Sigmoid colon (tissue), 3 donors: ENCODE measurements around the gene TJP3.

Source experiments
- CTCF ChIP-seq, 4 experiments: fragments of 450-650 bp in 3 of 4; fragments of 200-600 bp in 1 of 4; IDR thresholded peaks; one replicate each; pipeline ENCODE4 v1.5.1; 2016 to 2019; ENCODE audit warnings: antibody characterized with exemption in 4 of 4, mild to moderate bottlenecking in 3 of 4, moderate library complexity in 2 of 4
- POLR2A ChIP-seq, 2 donors: fragments of 450-650 bp; IDR thresholded peaks; one replicate each; pipeline ENCODE4 v1.6.1; 2016; ENCODE audit warnings: antibody characterized with exemption in 2 of 2, mild to moderate bottlenecking in 2 of 2, moderate library complexity in 2 of 2

- TF ChIP-seq CTCF (IDR thresholded peaks at IDR 0.05): no peak
- TF ChIP-seq POLR2A (IDR thresholded peaks at IDR 0.05): no peak
Measured at GRCh38 chr19:3730457-3730958, 22.3 kb downstream of the TJP3 start.
